A172 (cell line): ENCODE results near the gene MAP3K12. TPM values are rescaled to one million over a fixed set of nuclear protein-coding genes. Genes with fewer than 3 reads are reported as not detected.
"Not testable (repeated sequence)": the region's sequence is repeated elsewhere in the genome, so short reads cannot be mapped to it uniquely, and the experiment has no call there.

ENCODE experiments used
- DNase-seq: peaks from one replicate; pipeline ENCODE4 v3.0.0-alpha.2; 2015; ENCODE audit warnings: low spot score
- total RNA-seq: library from RNA; depleted of rRNA; stranded (reverse); fragments of >200 nt; shearing (Covaris generic); gene quantifications from 2 replicates; pipeline ENCODE4 v1.2.3, GENCODE V29; 2014; rRNA removed

The MAP3K12 gene
- total RNA-seq, 1 experiment from 2014 or later, result 14.0 TPM

DNA sequence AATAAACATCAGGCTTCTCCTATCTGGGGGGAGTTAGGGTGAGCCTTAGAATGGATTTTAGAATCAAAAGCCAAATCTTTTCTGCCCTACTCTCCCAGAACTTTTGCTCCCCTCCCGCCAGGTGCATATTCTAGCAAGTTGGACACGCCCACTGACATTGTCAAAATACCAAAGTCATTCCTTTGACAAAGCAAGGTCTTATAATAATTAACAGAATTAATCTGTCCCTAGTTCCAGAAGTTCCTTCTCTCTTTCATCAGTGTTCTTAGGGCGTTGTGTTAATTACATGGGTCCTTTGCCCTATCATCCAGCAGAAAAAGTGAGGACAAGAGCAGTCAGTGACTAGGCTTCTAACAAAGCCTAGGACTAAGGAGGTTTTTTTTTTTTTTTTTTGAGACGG is 55.3 kb downstream of the MAP3K12 start:
- no peak for DNase-seq

DNA sequence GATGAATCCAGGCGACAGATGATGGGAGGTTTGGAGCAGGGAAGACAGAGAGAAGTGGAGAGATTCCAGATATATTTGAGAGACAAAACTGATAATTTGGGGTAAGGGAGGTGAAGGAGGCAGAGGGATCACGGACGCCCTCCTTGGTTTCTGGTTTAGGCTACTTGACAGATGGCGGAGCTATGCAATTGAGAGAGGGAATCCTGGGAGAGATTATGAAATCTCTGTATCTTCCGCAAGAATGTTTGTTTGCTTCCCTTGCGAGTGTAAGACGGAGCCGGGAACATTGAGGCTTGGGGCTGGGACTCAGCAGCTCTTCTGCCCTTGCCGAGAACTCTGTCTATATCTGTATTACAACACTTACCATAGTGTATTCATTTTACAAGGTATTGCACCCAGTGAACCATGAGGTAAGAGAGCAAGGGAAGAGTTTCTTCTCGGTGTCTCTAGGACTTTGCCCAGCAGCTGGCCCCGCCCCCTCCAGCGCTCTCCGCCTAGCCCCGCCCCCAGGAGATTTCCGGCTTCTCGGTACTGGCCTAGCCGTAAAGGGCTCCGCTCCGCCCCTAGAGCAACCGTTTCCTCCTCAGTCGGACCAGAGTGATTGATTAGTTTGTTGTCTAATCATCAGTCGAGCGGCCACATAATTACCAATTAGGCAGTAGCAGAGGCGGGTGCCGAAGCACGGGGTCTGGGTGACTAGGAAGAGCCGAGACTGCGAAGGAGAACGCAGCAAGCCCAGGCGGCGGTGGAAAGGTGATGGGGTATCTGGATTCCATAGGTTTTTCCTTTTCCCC is 58.0 kb downstream of the MAP3K12 start, which contains the start of gene PRR13:
PRR13 (plus strand) TSS at position 695 of the 794 bp plus-strand sequence. CDS start 981 bp downstream, outside the sequence.
- DNase-seq, result peak; percentile 100

- DNase-seq, result not testable (repeated sequence)
Measured at GRCh38 chr12:53439582-53439981, 59.7 kb downstream of the MAP3K12 start.

GRCh38 chr12:53435326-53435725 is 63.9 kb downstream of the MAP3K12 start:
- DNase-seq, result not testable (repeated sequence)

- DNase-seq, result no peak
Measured at GRCh38 chr12:53431187-53431586, 68.1 kb downstream of the MAP3K12 start.

DNA sequence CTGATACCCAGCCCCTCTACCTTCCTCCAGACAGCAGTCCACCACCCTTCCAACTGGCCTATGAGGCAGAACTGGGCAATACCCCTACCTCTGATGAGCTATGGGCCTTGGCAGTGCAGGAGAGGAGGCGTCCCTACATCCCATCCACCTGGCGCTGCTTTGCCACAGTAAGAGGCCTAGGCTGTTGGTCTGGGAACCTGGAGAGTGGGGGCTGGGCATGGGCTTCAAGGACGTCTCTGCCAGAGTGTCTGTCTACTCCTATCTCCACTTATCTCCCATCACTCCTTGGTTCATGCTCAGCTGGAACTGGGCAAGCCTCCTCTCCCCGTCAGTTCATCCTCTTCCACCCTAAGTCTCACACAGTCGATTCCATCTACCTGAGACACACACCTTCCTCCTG is 69.1 kb downstream of the MAP3K12 start:
- no peak for DNase-seq

Other genes starting within 250 kb of the MAP3K12 start
- 19.1 and 29.4 TPM in 2 replicates for gene ESPL1, start 231.2 kb downstream of the MAP3K12 start, total RNA-seq
- 407 and 456 TPM in 2 replicates for gene PFDN5, start 203.9 kb downstream of the MAP3K12 start, total RNA-seq
- 65.1 and 74.0 TPM in 2 replicates for gene MYG1, start 199.8 kb downstream of the MAP3K12 start, total RNA-seq
- 48.4 and 62.9 TPM in 2 replicates for gene AAAS, start 177.8 kb downstream of the MAP3K12 start, total RNA-seq
- gene SP7, start 163.1 kb downstream of the MAP3K12 start, total RNA-seq, result 0.05 TPM in 1 of 2 replicates, not detected in the other
- 30.2 and 32.8 TPM in 2 replicates for gene SP1, start 119.3 kb downstream of the MAP3K12 start, total RNA-seq
- gene AMHR2, start 75.6 kb downstream of the MAP3K12 start, total RNA-seq, result 0.57 TPM in 1 of 2 replicates, not detected in the other
- gene PRR13, start 57.7 kb downstream of the MAP3K12 start, total RNA-seq, result 75.2 and 180 TPM in 2 replicates
- 107 and 137 TPM in 2 replicates for gene PCBP2, start 47.4 kb downstream of the MAP3K12 start, total RNA-seq
- gene TARBP2, start 1.8 kb upstream of the MAP3K12 start, total RNA-seq, result 53.2 and 60.0 TPM in 2 replicates
- gene NPFF, start 8.0 kb upstream of the MAP3K12 start, total RNA-seq, result not detected in 2 replicates
- gene ATF7, start 126.9 kb upstream of the MAP3K12 start, total RNA-seq, result 3.9 and 9.2 TPM in 2 replicates
- gene ATP5MC2, start 176.6 kb upstream of the MAP3K12 start, total RNA-seq, result 393 and 458 TPM in 2 replicates
- gene CALCOCO1, start 228.0 kb upstream of the MAP3K12 start, total RNA-seq, result 36.8 and 40.2 TPM in 2 replicates